GM10847 (cell line): ENCODE results near the gene ARL3.

Experiments
- POLR2A ChIP-seq: IDR thresholded peaks from 2 replicates; pipeline ENCODE4 v1.6.1; 2011; ENCODE audit not compliant: insufficient read length; ENCODE audit errors: extremely low read depth

The ARL3 gene

DNA sequence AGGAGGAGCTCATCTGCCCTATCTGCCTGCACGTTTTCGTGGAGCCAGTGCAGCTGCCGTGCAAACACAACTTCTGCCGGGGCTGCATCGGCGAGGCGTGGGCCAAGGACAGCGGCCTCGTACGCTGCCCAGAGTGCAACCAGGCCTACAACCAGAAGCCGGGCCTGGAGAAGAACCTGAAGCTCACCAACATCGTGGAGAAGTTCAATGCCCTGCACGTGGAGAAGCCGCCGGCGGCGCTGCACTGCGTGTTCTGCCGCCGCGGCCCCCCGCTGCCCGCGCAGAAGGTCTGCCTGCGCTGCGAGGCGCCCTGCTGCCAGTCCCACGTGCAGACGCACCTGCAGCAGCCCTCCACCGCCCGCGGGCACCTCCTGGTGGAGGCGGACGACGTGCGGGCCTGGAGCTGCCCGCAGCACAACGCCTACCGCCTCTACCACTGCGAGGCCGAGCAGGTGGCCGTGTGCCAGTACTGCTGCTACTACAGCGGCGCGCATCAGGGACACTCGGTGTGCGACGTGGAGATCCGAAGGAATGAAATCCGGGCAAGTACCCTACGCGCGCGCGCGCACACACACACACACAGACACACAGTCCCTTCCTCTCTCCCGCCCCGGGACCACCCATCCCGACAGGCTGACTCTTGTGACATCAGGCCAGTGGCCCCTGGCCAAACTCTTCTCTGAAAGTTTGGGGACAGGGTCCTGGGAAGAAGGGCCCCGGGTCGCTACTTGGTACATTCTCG is 69.4 kb downstream of the ARL3 start:
- TF ChIP-seq POLR2A, result peak; percentile 19

DNA sequence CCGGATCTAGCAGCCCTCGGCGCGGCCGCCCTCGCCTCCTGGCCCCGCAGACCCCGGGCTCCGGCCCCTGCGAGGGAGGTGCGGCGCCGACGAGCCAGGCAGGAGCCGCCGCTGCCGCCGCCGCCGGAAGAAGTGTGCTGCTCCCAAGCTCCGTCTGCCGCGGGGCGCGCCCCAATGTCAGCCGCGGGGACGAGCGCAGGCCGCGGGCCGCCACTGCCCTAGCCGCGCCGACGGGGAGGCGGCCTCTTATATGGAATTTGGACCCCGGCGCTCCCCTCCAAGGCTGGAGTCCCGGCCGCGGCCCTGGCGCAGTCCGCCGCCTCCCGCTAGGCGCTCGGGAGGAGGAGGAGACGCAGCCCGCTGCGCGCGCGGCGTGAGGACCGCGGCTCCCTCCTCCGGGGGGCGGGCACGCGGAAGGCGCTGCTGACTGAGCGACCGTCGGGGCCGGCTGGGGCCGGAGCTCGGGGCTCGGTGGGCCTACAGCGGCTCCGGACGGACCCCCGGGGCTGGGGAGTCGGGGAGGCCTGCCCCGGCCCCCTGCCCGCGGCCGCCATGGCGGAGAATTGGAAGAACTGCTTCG is 70.0 kb downstream of the ARL3 start, which contains the start of gene TRIM8:
TRIM8 (plus strand) TSS at position 414 of the 580 bp plus-strand sequence; CDS start at position 553, 139 bp downstream.
- peak; percentile 36 for TF ChIP-seq POLR2A

DNA sequence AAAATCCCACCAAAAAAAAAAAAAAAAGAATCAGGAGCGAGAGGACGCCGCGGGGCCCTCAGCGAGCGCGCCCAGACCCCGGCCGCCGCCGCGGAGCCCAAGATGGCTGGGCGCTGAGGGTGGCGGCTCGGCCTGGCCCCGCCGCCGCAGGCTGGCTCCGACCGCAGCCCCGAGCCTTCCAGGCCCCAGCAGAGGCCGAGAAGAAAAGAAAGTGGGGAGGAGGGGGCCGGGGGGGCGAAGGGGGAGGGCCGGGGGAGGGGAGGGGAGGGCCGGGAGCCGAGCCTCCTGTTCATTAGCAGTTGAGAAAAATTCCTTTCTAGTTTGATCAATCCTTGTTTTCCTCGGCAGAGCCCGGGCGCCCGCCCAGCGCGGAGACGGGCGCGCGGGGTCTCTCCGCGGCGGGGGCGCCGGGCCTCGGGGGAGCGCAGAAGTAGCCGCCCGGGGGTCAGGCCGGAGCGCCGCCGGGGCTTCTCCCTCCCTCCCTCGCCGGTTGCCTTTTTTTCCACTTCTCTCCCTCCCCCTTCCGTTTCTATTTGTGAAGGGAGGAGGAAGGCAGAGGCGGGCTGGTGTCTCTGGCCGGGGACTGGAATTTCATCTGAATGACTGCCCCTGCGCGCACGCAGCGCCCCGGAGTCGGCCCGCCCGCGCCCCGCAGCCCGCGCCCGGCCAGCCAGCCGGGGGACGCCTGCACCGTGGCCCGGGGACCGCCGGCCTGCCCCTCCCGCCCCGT is 70.7 kb downstream of the ARL3 start:
- TF ChIP-seq POLR2A, result no peak

DNA sequence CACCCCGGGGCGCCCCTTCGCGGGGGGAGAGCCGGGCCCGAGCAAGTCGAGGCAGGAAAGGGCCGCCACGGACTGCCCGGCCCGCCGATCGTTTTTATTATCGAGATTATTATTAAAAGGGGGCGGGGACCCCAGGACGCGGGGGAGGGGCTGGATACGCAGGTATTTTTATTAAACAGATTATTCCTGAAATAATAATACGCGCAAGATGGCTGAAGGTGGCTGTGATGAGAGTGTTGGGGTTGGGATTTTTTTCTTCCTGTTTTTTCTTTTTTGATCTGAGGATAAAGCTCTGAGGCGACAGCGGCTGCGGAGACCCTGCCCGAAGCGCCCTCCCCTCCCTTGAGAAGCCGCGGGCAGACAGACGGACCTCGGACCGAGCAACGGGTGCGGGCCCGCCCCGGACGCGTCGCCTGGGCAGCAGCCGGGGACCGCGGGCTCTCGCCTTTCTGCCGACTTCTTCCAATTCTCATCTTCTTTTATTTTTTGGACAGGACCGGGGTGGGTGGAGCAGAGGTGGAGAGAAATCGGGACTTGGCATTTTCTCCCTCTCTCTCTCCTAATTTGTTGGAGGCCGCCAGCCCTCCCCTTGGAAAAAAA is 71.4 kb downstream of the ARL3 start:
- no peak for TF ChIP-seq POLR2A

DNA sequence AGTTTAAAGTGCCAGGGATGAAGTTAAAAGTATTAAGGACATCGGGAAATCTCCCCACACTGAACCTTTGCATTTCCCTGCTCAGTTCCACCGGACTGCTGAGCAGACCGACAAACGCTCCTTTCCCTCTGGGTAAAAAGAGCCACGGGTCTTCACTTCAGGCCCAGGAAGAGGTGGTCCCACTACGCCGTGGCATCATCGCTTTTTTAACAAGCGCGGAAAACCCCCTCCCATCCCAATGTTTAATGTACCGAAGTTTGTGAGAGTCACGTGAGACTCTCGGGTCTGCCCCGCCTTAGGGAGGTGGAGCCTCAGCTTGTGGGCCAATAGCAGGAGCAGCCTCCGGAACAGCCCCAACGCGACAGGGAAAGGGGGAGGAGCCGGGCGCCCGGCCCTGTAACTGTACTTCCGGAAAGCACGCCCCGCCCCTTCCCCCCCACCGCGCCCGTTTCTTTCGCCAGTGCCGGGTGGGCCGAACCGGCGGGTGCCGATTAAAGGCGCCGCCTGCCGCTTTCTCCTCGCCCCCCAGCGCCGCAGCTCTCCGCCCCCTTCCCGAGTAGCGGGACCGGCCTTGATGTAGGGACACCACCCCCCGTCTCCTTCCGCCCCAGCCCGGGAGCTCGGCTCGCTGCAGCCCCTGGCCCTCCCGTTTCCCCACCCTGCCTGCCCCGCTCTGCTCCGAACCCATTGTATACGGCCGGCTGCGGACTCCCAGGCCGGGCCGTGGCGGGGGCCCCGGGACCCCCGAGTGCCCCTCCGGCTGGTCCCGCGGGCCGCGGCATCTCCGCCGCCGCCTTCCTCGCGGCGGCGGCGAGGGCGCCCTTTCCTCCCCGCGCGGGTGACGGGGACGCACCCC is 72.1 kb downstream of the ARL3 start:
- peak; percentile 53 for TF ChIP-seq POLR2A

DNA sequence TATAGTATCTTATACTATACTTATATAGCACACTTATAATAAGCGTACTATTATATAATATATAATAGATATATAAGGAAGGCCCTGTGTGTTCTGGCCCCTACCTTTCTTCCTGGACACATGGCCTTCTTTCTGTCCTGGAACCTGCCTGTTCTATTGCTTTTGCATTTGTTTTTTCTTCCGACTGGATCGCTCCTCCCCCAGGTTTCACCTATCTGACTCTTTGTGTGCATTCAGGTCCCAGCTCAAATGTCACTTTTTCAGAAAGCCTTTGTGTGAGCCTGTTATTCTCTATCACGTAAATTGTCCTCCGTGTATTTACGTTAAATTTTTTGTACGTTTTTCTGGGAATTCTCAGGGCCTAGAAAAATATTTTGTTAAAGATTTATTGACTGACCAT is 72.8 kb downstream of the ARL3 start:
- TF ChIP-seq POLR2A, result no peak

DNA sequence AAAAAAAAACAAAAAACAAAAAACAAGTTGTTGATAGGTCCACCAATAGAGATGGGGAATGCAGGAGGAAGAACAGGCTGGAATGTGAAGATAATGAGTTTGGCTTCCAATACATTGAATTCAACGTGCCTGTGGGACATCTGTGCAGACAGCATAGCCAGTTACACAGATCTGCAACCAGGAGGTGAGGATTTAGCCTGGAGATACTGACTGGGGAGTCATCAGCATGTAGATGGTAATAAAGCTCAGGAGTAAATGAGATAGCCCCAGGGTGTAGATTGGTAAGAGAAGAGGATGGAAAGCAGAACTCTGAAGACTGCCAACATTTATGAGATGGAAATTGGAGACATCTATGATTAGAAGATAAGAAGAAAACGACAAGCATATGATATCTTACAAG is 74.7 kb downstream of the ARL3 start:
- TF ChIP-seq POLR2A, result no peak

DNA sequence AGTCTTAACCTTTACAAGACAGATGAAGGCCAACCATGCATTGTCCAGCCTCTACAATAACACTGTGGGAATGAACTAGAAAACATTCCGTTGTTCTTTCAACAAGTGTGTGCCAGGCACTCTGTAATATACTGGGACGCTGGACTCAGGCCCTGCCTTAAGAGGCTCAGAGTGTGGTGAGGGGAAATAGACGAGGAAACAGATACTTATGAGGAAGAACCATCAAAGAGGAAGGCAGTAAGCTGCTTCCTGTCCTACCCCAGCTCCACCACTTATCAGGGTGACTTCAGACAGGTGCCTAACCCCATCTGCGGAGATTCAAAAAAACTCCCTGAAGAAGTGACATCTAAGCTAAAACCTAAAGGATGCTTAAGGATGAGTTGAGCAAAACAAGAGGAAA is 78.8 kb downstream of the ARL3 start:
- TF ChIP-seq POLR2A, result no peak

DNA sequence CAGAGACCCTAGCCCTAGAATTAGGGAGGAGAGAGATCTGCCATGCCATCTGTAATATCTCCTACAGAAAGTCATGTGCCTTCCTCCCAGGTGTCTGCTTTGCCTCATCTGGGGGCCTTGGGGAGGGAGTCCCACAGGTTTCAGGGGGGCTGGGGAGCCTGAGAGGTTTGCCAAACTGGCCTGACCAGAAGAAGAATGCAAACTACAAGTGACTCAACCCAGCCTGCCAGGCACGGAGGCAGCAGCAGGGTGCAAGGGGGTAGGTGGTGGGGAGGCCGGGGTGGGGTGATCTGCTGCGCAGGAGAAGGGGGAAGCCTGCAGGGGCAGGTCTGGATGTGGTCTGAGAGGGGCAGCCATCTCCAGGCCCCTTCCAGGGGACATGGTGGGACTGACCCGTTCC is 79.5 kb downstream of the ARL3 start:
- no peak for TF ChIP-seq POLR2A

DNA sequence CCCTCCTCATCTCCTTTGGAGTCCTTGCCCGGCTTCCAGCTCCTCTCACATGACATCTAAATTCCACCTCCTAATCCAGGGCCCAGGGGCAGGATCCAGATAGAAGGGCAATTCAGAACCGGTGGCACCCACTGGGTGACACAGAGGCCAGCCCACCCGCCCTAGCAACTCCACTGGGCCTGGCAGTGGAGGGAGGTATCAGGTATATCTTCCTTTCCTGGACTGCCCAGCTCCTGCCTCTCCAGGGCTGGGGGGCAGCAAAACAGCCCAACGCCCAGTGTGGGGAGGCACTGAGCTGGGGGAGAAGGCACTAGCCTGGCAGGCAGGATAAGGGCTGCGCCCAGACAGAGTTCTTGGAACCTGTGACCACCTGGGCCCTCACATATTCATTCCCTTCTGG is 80.3 kb downstream of the ARL3 start:
- TF ChIP-seq POLR2A, result no peak

DNA sequence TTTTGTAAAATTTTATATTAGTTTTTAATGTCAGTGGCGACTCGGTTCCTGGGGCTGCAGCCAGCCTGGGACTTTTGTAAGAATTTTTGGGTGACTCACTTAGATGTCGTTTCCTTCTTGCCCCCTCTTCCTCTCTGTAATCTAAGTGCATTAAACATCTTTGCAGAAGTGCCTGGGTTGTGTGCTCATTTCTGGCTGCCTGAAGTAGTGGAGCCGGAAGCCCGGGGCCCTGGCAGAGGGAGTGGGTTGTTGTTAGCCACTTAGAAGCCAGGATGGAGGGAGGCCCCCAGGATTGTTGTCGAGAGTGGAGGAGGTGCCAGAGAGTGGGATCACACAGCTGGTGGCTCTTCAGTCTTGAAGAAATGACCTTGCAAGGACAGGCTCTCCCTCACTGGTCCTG is 80.9 kb downstream of the ARL3 start:
- no peak for TF ChIP-seq POLR2A

DNA sequence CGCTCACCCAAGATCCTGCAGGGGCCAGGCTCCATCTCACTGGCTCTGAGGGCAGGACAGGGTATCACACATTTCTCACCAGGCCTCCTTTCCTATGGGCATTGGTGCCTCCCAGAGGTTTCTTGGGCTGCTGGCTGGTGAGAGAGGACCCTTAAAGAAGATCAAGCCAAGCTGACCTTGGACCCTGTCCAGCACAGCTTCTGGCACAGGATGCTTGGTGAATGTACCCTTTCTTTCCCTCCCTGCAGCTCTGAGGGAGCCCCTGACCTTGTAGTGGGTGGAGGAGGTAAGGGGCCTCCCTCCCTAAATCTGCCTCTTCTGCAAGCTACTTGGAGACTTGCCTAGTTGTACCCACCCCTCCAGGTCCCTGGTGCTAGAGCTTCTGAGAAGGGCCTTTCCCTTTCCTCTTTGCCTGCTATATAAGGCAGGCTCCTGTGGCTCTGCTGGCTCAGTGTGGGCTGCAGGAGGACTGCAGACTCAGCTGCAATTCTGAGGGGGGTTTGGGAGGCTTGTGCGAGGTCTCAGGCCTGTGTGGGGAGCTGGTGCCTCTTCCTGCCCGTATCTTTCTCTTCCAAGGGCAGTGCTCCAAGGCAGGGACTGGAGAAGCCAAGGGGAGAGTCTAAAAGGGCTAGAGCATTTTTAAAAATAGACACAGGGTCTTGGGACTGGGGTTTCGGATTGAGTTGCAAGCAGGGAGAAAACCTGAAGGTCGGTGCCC is 81.6 kb downstream of the ARL3 start:
- no peak for TF ChIP-seq POLR2A

DNA sequence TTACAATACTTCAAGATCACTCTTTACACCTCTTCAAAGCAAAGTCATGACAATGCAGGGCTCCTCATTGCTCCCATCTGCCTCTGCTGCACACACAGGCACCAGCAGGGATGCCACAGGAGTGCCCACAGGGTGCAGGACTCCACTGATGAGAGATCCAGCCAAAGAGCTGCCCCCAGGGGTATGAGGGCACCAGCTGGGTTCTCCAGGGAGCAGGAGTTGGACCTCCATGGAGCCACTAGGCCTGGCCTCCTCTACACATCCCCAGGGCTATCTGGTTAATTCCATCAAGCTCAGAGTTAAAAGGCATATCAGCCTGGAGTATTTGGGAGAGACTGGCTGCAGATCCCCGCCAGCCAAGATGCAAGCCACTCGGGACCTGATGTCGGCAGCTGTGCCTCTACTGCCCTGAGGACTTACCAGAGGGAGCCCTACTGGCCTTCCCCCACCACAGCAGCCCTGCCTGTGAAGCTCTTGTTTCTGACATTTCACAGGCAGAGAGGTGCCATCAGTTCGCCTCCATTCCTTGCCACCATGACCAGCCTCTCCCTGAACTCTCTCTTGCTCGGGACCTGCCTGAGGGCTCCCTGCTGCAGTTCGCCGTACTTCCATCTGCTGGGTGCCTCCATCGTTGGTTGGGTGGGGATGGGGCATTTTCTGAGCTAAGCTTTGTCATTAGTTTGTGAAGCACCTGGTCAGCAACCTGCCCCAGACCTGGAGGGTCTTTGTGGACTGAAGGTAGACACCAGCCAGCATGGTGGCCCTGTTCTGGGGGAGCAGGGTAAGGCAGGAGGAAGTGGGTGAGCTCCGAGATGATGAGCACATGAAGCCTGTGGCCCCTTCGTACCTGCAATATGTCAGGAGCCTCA is 82.4 kb downstream of the ARL3 start:
- no peak for TF ChIP-seq POLR2A

DNA sequence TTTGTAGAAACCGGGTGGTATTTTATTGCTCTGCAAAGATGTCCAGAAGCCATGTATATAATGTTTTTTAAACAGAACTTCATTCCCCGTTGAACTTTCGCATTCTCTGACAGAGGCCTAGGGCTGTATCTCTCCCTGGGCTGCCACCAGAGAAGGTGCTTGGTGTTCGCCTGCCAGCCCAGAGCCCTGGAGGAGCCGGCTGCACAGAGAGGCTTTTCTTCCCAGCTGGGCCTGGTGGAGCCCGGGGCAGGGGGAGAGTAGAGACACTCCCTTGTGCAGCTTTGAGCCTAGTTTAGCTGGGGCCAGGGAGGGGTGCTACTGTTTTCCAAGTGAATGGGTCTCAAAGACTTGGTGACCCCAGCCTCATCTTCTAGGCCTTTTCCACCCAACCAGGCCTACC is 83.5 kb downstream of the ARL3 start:
- no peak for TF ChIP-seq POLR2A
